Liver (tissue), 3 donors: Measurements from ENCODE around the gene USP21.

ENCODE experiments used
- EGR1 ChIP-seq, 2 donors: IDR thresholded peaks; 2 replicates each; pipeline ENCODE4 v1.6.1; 2016 to 2018; ENCODE audit warnings: antibody characterized with exemption in 2 of 2, low read depth in 2 of 2
- FOXA1 ChIP-seq: IDR thresholded peaks from 2 replicates; pipeline ENCODE4 v1.6.1; 2016; ENCODE audit warnings: antibody characterized with exemption
- GABPA ChIP-seq, 2 donors: IDR thresholded peaks in 1 of 2; conservative IDR thresholded peaks in 1 of 2; 2 replicates each; pipeline ENCODE4 v1.6.1; 2016; ENCODE audit warnings: antibody characterized with exemption in 2 of 2, mild to moderate bottlenecking in 1 of 2, moderate library complexity in 1 of 2
- HNF4A ChIP-seq, 2 donors: conservative IDR thresholded peaks; 2 replicates each; pipeline ENCODE4 v1.6.1; 2016; ENCODE audit warnings: antibody characterized with exemption in 2 of 2, mild to moderate bottlenecking in 2 of 2
- JUND ChIP-seq, 2 donors: IDR thresholded peaks; 2 replicates each; pipeline ENCODE4 v1.6.1; 2016; ENCODE audit warnings: antibody characterized with exemption in 2 of 2
- NR2F2 ChIP-seq: IDR thresholded peaks from 2 replicates; pipeline ENCODE4 v1.6.1; 2016; ENCODE audit warnings: antibody characterized with exemption
- SP1 ChIP-seq: IDR thresholded peaks from 2 replicates; pipeline ENCODE4 v1.6.1; 2018; ENCODE audit warnings: antibody characterized with exemption, mild to moderate bottlenecking
- TAF1 ChIP-seq: conservative IDR thresholded peaks from 2 replicates; pipeline ENCODE4 v1.6.1; 2016; ENCODE audit warnings: antibody characterized with exemption, mild to moderate bottlenecking
- YY1 ChIP-seq: IDR thresholded peaks from 2 replicates; pipeline ENCODE4 v1.6.1; 2016; ENCODE audit warnings: antibody characterized with exemption, mild to moderate bottlenecking
- TF ChIP-seq, protein P1 (sequence below): fragments of 150-350 bp; IDR thresholded peaks from 2 replicates; pipeline ENCODE4 v1.5.1; 2017; ENCODE audit warnings: improper control_type of control experiment, low read depth, low read length; ENCODE audit not compliant: missing input control
- TF ChIP-seq, protein P2 (sequence below): IDR thresholded peaks from 2 replicates; pipeline ENCODE4 v1.6.1; 2016; ENCODE audit warnings: antibody characterized with exemption
- TF ChIP-seq, protein P3 (sequence below): IDR thresholded peaks from 2 replicates; pipeline ENCODE4 v1.6.1; 2016; ENCODE audit warnings: antibody characterized with exemption
- TF ChIP-seq, protein P4 (sequence below): IDR thresholded peaks from 2 replicates; pipeline ENCODE4 v1.6.1; 2016; ENCODE audit warnings: antibody characterized with exemption, mild to moderate bottlenecking
- TF ChIP-seq, protein P5 (sequence below): IDR thresholded peaks from 2 replicates; pipeline ENCODE4 v1.6.1; 2016; ENCODE audit warnings: antibody characterized with exemption
- donor health status: healthy.
- donor health status: healthy.

DNA sequence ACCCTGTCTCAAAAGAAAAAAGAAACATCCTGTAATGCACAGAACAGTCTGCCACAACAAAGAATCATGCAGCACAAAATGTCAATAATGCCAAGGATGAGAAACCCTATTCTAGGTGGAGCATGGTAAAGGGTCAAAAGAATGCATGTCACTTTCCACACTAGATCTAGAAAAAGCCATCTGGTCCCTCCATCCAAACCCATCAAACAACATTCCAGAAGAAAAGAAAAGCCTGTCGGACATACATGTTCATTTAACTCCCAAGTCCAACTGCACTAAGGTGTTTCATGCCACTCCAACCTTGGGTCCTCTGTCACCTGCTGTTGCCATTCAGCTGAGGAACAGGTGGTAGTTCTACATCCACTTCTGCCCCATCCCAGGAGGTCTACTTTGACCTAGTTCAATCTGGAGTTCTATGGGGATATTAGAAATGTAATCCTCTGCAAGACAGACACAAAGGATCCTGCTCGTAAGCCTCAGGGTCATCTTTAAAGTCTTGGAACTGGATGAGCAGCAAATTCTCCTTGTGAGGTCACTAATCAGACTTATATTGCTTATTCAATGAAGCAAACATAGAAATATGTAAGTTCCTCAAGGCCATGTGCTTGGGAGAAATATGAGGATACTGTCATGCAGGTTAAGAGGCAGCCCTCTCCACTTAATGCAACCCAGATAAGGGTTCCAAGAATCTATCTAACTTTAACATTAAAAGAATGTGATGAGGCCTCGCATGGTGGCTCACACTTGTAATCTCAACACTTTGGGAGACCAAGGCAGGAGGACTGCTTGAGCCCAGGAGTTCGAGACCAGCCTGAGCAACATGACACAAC, 30.5 kb upstream of the USP21 start:
- TF ChIP-seq, protein P1, sequence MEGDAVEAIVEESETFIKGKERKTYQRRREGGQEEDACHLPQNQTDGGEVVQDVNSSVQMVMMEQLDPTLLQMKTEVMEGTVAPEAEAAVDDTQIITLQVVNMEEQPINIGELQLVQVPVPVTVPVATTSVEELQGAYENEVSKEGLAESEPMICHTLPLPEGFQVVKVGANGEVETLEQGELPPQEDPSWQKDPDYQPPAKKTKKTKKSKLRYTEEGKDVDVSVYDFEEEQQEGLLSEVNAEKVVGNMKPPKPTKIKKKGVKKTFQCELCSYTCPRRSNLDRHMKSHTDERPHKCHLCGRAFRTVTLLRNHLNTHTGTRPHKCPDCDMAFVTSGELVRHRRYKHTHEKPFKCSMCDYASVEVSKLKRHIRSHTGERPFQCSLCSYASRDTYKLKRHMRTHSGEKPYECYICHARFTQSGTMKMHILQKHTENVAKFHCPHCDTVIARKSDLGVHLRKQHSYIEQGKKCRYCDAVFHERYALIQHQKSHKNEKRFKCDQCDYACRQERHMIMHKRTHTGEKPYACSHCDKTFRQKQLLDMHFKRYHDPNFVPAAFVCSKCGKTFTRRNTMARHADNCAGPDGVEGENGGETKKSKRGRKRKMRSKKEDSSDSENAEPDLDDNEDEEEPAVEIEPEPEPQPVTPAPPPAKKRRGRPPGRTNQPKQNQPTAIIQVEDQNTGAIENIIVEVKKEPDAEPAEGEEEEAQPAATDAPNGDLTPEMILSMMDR: no peak
- TF ChIP-seq JUND (IDR thresholded peaks at IDR 0.05) (no peak), FOXA1 (no peak), YY1 (no peak), EGR1 (IDR thresholded peaks at IDR 0.05; ENCODE audit: low read depth in 2 of 2) (no peak), TAF1 (no peak), SP1 (no peak), NR2F2 (no peak), HNF4A (conservative IDR thresholded peaks at IDR 0.05) (no peak), GABPA (IDR thresholded peaks at IDR 0.05 in 1 of 2, conservative IDR thresholded peaks at IDR 0.05 in 1 of 2) (no peak)
- TF ChIP-seq, protein P2, sequence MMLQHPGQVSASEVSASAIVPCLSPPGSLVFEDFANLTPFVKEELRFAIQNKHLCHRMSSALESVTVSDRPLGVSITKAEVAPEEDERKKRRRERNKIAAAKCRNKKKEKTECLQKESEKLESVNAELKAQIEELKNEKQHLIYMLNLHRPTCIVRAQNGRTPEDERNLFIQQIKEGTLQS: no peak
- TF ChIP-seq, protein P3, sequence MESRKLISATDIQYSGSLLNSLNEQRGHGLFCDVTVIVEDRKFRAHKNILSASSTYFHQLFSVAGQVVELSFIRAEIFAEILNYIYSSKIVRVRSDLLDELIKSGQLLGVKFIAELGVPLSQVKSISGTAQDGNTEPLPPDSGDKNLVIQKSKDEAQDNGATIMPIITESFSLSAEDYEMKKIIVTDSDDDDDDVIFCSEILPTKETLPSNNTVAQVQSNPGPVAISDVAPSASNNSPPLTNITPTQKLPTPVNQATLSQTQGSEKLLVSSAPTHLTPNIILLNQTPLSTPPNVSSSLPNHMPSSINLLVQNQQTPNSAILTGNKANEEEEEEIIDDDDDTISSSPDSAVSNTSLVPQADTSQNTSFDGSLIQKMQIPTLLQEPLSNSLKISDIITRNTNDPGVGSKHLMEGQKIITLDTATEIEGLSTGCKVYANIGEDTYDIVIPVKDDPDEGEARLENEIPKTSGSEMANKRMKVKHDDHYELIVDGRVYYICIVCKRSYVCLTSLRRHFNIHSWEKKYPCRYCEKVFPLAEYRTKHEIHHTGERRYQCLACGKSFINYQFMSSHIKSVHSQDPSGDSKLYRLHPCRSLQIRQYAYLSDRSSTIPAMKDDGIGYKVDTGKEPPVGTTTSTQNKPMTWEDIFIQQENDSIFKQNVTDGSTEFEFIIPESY: no peak
- TF ChIP-seq, protein P4, sequence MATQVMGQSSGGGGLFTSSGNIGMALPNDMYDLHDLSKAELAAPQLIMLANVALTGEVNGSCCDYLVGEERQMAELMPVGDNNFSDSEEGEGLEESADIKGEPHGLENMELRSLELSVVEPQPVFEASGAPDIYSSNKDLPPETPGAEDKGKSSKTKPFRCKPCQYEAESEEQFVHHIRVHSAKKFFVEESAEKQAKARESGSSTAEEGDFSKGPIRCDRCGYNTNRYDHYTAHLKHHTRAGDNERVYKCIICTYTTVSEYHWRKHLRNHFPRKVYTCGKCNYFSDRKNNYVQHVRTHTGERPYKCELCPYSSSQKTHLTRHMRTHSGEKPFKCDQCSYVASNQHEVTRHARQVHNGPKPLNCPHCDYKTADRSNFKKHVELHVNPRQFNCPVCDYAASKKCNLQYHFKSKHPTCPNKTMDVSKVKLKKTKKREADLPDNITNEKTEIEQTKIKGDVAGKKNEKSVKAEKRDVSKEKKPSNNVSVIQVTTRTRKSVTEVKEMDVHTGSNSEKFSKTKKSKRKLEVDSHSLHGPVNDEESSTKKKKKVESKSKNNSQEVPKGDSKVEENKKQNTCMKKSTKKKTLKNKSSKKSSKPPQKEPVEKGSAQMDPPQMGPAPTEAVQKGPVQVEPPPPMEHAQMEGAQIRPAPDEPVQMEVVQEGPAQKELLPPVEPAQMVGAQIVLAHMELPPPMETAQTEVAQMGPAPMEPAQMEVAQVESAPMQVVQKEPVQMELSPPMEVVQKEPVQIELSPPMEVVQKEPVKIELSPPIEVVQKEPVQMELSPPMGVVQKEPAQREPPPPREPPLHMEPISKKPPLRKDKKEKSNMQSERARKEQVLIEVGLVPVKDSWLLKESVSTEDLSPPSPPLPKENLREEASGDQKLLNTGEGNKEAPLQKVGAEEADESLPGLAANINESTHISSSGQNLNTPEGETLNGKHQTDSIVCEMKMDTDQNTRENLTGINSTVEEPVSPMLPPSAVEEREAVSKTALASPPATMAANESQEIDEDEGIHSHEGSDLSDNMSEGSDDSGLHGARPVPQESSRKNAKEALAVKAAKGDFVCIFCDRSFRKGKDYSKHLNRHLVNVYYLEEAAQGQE: no peak
- TF ChIP-seq, protein P5, sequence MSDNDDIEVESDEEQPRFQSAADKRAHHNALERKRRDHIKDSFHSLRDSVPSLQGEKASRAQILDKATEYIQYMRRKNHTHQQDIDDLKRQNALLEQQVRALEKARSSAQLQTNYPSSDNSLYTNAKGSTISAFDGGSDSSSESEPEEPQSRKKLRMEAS: no peak
